KMS-11 (cell line): Measurements from ENCODE around the gene GPR26.

Experiments used
- H2AFZ ChIP-seq: fragments of 200-600 bp; sonication (generic); 2 replicates; pipeline ENCODE4 v1.6.1; 2016; ENCODE audit warnings: antibody characterized with exemption, mixed run types, low read depth
- H3K27ac ChIP-seq: fragments of 200-600 bp; sonication (generic); 2 replicates; pipeline ENCODE4 v1.6.1; 2016; ENCODE audit warnings: mild to moderate bottlenecking, mixed run types
- H3K27me3 ChIP-seq: fragments of 200-600 bp; sonication (generic); 2 replicates; pipeline ENCODE4 v1.6.1; 2017; ENCODE audit warnings: mild to moderate bottlenecking, low read depth, mixed run types, moderate library complexity; ENCODE audit not compliant: insufficient read depth
- H3K36me3 ChIP-seq: fragments of 200-600 bp; sonication (generic); 2 replicates; pipeline ENCODE4 v1.6.1; 2017; ENCODE audit warnings: mild to moderate bottlenecking, mixed run types; ENCODE audit not compliant: insufficient read depth
- H3K4me1 ChIP-seq: fragments of 200-600 bp; sonication (generic); 2 replicates; pipeline ENCODE4 v1.6.1; 2016; ENCODE audit warnings: mild to moderate bottlenecking, low read depth, mixed run types; ENCODE audit not compliant: poor library complexity, severe bottlenecking
- H3K4me2 ChIP-seq: fragments of 200-600 bp; sonication (generic); 2 replicates; pipeline ENCODE4 v1.7.0; 2016; ENCODE audit warnings: mild to moderate bottlenecking, mixed run types
- H3K4me3 ChIP-seq: fragments of 200-600 bp; sonication (generic); IDR thresholded peaks from 2 replicates; pipeline ENCODE4 v1.6.1; 2017; ENCODE audit warnings: low read depth, low read length, mixed read lengths; ENCODE audit not compliant: insufficient read depth
- H3K79me2 ChIP-seq: fragments of 200-600 bp; sonication (generic); 2 replicates; pipeline ENCODE4 v1.6.1; 2016; ENCODE audit warnings: low read depth, mixed run types; ENCODE audit not compliant: insufficient read depth
- H3K9ac ChIP-seq: fragments of 200-600 bp; sonication (generic); 2 replicates; pipeline ENCODE4 v1.6.1; 2016; ENCODE audit warnings: mild to moderate bottlenecking, mixed run types
- H4K20me1 ChIP-seq: fragments of 200-600 bp; sonication (generic); 2 replicates; pipeline ENCODE4 v1.6.1; 2016; ENCODE audit warnings: mild to moderate bottlenecking, mixed run types; ENCODE audit not compliant: insufficient read depth
- CTCF ChIP-seq: fragments of 200-600 bp; sonication (generic); conservative IDR thresholded peaks from 2 replicates; pipeline ENCODE4 v1.6.1; 2017; ENCODE audit warnings: low read depth, mild to moderate bottlenecking, antibody characterized with exemption, low read length, moderate library complexity, mixed read lengths

The GPR26 gene

GRCh38 chr10:123642293-123642692 lies 23.9 kb upstream of the GPR26 start:
- Histone ChIP-seq H3K36me3 (no peaks in the 10 kb centered on the region), H3K27ac (no peak overlapping the region), H2AFZ (no peak overlapping the region), H3K4me1 (no peaks in the 10 kb centered on the region), H3K27me3 (no peaks in the 10 kb centered on the region), H3K4me3 (no peak overlapping the region), H3K79me2 (no peaks in the 10 kb centered on the region), H4K20me1 (no peaks in the 10 kb centered on the region), H3K4me2 (no peak overlapping the region), H3K9ac (no peak overlapping the region)
- TF ChIP-seq CTCF: no peak

- H3K4me1 ChIP-seq: no peaks in the 10 kb centered on the region
- H3K27ac ChIP-seq: no peak overlapping the region
- H3K4me3 ChIP-seq: no peak overlapping the region
- H4K20me1 ChIP-seq: no peaks in the 10 kb centered on the region
- H3K36me3 ChIP-seq: no peaks in the 10 kb centered on the region
- no peak overlapping the region for H2AFZ ChIP-seq
- H3K4me2 ChIP-seq: no peak overlapping the region
- TF ChIP-seq CTCF: no peak
- H3K79me2 ChIP-seq: no peaks in the 10 kb centered on the region
- H3K27me3 ChIP-seq: no peaks in the 10 kb centered on the region
- H3K9ac ChIP-seq: no peak overlapping the region
These were observed 23.5 kb upstream of the GPR26 start for GRCh38 chr10:123642697-123643096.

DNA sequence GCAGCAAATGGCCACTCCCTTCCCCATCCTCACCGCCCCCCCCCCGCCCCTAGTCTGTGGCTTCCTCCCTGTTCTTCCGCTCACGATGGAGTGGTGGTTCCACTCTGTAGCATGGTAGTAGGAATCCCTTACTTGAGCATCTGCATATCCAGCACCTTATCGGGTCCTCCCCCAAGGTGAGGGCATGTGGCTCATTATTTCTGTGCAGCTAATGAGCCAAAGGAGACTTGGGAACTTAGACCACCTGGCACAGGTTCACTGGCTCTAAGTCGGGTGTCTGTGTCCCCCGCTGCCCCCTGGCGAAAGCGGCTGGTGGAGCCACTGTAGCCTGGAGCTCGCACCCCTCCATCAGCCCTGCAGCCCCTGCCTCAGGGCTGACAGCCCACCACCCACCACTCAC lies 22.8 kb upstream of the GPR26 start:
- no peak overlapping the region for H2AFZ ChIP-seq
- TF ChIP-seq CTCF: no peak
- no peak overlapping the region for H3K9ac ChIP-seq
- no peaks in the 10 kb centered on the region for H3K27me3 ChIP-seq
- H3K4me1 ChIP-seq: no peaks in the 10 kb centered on the region
- H3K79me2 ChIP-seq: no peaks in the 10 kb centered on the region
- no peak overlapping the region for H3K4me3 ChIP-seq
- H3K36me3 ChIP-seq: no peaks in the 10 kb centered on the region
- no peak overlapping the region for H3K27ac ChIP-seq
- H4K20me1 ChIP-seq: no peaks in the 10 kb centered on the region
- H3K4me2 ChIP-seq: no peak overlapping the region

- H3K4me3 ChIP-seq: no peak overlapping the region
- H3K27me3 ChIP-seq: no peaks in the 10 kb centered on the region
- H3K4me2 ChIP-seq: no peak overlapping the region
- H3K79me2 ChIP-seq: no peaks in the 10 kb centered on the region
- no peaks in the 10 kb centered on the region for H4K20me1 ChIP-seq
- no peaks in the 10 kb centered on the region for H3K36me3 ChIP-seq
- no peak for TF ChIP-seq CTCF
- no peak overlapping the region for H3K9ac ChIP-seq
- no peak overlapping the region for H2AFZ ChIP-seq
- no peak overlapping the region for H3K27ac ChIP-seq
- H3K4me1 ChIP-seq: no peaks in the 10 kb centered on the region
These were observed 21.1 kb upstream of the GPR26 start for GRCh38 chr10:123645016-123645415.

DNA sequence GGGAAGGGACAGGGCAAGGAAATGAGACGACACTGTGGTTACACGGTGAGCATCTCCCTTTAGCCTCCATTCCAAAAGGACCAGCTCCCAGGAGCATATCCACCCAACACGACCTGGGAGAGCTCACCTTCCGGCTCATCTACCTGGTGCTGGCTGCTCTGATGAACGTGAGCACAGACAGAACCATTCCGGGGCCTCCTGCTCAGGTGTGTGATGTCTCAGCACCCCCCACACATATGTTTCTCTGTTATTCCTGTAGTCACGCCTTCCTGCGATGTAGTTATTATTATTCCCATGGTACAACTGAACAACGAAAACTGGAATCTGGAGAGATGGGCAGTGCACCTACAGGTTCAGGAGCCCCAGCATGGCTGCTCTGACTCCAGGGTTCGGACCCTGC lies 20.5 kb upstream of the GPR26 start:
- Histone ChIP-seq H3K4me2 (no peak overlapping the region), H3K9ac (no peak overlapping the region), H3K4me3 (no peak overlapping the region), H3K4me1 (no peaks in the 10 kb centered on the region), H4K20me1 (no peaks in the 10 kb centered on the region), H3K27ac (no peak overlapping the region), H3K27me3 (no peaks in the 10 kb centered on the region), H3K79me2 (no peaks in the 10 kb centered on the region), H2AFZ (no peak overlapping the region), H3K36me3 (no peaks in the 10 kb centered on the region)
- no peak for TF ChIP-seq CTCF
